ENCODE measurements around the gene HERC6.
"Not testable (repeated sequence)": the region's sequence is repeated elsewhere in the genome, so short reads cannot be mapped to it uniquely, and the experiment has no call there.

Gene HERC6

DNA sequence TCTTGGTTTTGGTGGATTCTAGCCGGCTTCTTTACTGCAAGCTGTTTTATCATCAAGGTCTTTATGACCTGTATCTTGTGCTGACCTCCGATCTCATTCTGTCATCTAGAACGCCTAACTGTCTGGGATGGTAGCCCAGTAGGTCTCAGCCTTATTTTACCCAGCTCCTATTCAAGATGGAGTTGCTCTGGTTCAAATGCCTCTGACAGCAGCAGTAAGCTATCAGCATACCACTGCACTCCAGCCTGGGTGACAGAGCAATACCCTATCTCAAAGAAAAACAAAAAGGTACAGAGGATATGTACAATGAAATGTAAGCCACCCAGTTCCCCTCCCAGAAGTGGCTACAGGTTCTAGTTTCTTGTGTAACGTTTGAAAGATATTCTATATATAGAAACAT is 36.1 kb downstream of the HERC6 start:
- no peak for FAIRE-seq

DNA sequence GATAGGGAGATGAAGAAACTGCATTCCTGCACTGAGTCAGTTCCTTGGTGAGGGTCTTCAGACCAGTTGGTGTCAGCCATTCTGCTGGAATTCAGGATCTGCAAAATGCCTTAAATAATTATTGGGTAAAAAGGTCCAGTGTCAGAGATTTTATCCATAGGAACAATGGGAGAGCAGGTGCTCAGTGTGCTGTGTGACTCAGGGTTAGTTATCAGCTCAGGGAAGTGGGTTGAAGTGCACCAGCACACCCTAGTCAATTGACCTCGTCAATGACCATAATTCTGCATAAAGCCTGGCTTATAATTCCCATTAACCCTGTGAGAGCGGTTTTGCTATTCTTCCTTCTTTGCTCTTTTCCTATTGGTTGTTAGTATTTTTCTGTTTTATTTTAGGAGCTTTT is 37.3 kb downstream of the HERC6 start:
- TF ChIP-seq SPI1 (IDR thresholded peaks at IDR 0.05; ENCODE audit: low read depth, low read length) (no peak), TAF1 (IDR thresholded peaks at IDR 0.05; ENCODE audit: low read depth, low read length) (no peak), POLR2A (IDR thresholded peaks at IDR 0.05; ENCODE audit: low read depth, low read length) (no peak), PAX5 (IDR thresholded peaks at IDR 0.05; ENCODE audit: insufficient read depth, low read length, severe bottlenecking) (no peak), POU2F2 (IDR thresholded peaks at IDR 0.05; ENCODE audit: low read depth, low read length) (no peak), POLR2AphosphoS5 (IDR thresholded peaks at IDR 0.05; ENCODE audit: low read depth, low read length) (no peak)

More for the DNA sequence above, 36.1 kb downstream of the HERC6 start:
- TF ChIP-seq POU2F2 (IDR thresholded peaks at IDR 0.05; ENCODE audit: low read depth, low read length) (no peak), SPI1 (IDR thresholded peaks at IDR 0.05; ENCODE audit: low read depth, low read length) (no peak), PAX5 (IDR thresholded peaks at IDR 0.05; ENCODE audit: insufficient read depth, low read length, severe bottlenecking) (no peak), POLR2A (IDR thresholded peaks at IDR 0.05; ENCODE audit: low read depth, low read length) (no peak)
- DNase-seq (ENCODE audit: insufficient read length, low spot score), result no peak

DNA sequence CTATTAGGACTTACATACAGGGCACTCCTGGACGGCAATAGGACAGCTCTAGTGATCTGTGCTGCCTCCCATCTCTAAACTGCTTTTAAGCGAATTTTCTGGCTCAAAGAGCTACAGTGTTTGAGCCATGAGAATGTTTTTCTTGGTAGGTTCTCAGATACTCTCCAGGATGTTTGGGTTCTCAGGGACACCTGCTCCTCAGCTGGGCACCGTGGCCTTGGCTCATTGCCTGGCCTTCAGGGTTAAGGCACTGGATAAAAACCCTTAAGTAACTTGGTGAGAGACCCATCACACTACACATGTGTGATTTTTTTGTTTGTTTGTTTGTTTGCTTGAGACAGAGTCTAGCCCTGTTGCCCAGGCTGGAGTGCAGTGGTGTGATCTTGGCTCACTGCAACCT is 39.8 kb downstream of the HERC6 start:
- no peak for DNase-seq (ENCODE audit: insufficient read length, low spot score)
- no peak for FAIRE-seq

More for the DNA sequence above, 37.3 kb downstream of the HERC6 start:
- FAIRE-seq (no peak), DNase-seq (ENCODE audit: insufficient read length, low spot score) (no peak)

DNA sequence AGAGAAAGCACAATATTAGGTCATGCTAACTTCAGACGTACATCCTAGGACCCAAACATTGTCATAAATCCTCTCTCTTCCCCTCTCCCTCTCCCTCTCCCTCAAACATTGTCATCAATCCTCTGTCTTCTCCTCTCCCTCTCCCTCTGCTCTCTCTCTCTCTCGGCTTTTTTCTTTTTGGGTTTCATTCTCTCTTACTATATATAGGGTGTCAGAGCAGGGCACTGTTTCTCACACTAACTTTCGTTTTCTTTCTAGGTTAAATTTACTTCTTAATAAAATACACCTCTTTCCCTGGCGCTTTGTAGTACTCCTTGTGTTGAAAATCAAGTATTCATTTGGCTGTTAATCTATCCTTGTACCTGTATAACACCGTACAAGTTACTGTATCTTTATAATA is 41.2 kb downstream of the HERC6 start:
- FAIRE-seq (no peak), DNase-seq (ENCODE audit: insufficient read length, low spot score) (no peak)
- no peak for TF ChIP-seq PAX5 (IDR thresholded peaks at IDR 0.05; ENCODE audit: insufficient read depth, low read length, severe bottlenecking)
- TF ChIP-seq SPI1 (IDR thresholded peaks at IDR 0.05; ENCODE audit: low read depth, low read length), result no peak
- TF ChIP-seq POLR2A (IDR thresholded peaks at IDR 0.05; ENCODE audit: low read depth, low read length), result no peak
- no peak for TF ChIP-seq TAF1 (IDR thresholded peaks at IDR 0.05; ENCODE audit: low read depth, low read length)
- no peak for TF ChIP-seq POLR2AphosphoS5 (IDR thresholded peaks at IDR 0.05; ENCODE audit: low read depth, low read length)
- TF ChIP-seq POU2F2 (IDR thresholded peaks at IDR 0.05; ENCODE audit: low read depth, low read length), result no peak

More for the DNA sequence above, 39.8 kb downstream of the HERC6 start:
- TF ChIP-seq PAX5 (IDR thresholded peaks at IDR 0.05; ENCODE audit: insufficient read depth, low read length, severe bottlenecking) (no peak), SPI1 (IDR thresholded peaks at IDR 0.05; ENCODE audit: low read depth, low read length) (no peak), POLR2A (IDR thresholded peaks at IDR 0.05; ENCODE audit: low read depth, low read length) (no peak), POLR2AphosphoS5 (IDR thresholded peaks at IDR 0.05; ENCODE audit: low read depth, low read length) (no peak), POU2F2 (IDR thresholded peaks at IDR 0.05; ENCODE audit: low read depth, low read length) (no peak), TAF1 (IDR thresholded peaks at IDR 0.05; ENCODE audit: low read depth, low read length) (no peak)

DNA sequence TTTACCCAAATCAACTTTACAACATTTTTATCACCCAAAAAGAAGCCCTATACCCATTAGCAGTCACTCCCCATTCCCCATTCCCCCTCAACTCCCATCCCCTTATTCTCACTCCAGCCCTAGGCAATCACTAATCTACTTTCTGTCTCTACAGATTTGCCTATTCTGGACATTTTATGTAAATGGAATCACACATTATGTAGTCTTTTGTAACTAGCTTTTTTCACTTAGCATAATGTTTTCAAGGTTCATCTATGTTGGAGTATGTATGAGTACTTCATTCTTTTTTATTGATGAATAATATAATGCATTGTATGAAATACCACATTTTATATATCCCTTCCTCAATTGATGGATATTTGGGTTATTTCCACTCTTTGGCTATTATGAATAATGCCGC is 42.2 kb downstream of the HERC6 start:
- FAIRE-seq (no peak), DNase-seq (ENCODE audit: insufficient read length, low spot score) (no peak)
- TF ChIP-seq TAF1 (IDR thresholded peaks at IDR 0.05; ENCODE audit: low read depth, low read length), result no peak
- TF ChIP-seq POU2F2 (IDR thresholded peaks at IDR 0.05; ENCODE audit: low read depth, low read length), result no peak
- TF ChIP-seq POLR2A (IDR thresholded peaks at IDR 0.05; ENCODE audit: low read depth, low read length), result no peak
- no peak for TF ChIP-seq POLR2AphosphoS5 (IDR thresholded peaks at IDR 0.05; ENCODE audit: low read depth, low read length)
- TF ChIP-seq SPI1 (IDR thresholded peaks at IDR 0.05; ENCODE audit: low read depth, low read length), result no peak
- TF ChIP-seq PAX5 (IDR thresholded peaks at IDR 0.05; ENCODE audit: insufficient read depth, low read length, severe bottlenecking), result no peak

DNA sequence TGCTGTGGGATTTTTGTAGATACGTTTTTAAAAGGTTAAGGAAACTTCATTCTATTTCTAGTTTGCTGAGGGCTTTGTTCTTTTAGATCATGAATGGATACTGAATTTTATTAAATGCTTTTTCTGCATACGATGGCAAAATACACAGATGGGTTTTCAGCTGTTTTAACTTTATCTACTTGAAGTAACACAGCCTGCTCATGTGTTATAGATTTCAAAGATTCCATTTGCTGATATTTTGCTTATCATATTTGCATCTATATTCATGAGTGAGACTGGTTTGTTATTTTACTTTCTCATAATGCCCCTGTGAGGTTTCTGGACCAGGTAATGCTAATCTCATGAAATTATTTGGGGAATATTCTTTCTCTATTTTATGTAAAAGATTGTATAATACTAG is 43.8 kb downstream of the HERC6 start:
- TF ChIP-seq POLR2A (IDR thresholded peaks at IDR 0.05; ENCODE audit: low read depth, low read length) (no peak), PAX5 (IDR thresholded peaks at IDR 0.05; ENCODE audit: insufficient read depth, low read length, severe bottlenecking) (no peak), TAF1 (IDR thresholded peaks at IDR 0.05; ENCODE audit: low read depth, low read length) (no peak), POLR2AphosphoS5 (IDR thresholded peaks at IDR 0.05; ENCODE audit: low read depth, low read length) (no peak), POU2F2 (IDR thresholded peaks at IDR 0.05; ENCODE audit: low read depth, low read length) (no peak), SPI1 (IDR thresholded peaks at IDR 0.05; ENCODE audit: low read depth, low read length) (no peak)
- no peak for FAIRE-seq
- DNase-seq (ENCODE audit: insufficient read length, low spot score), result no peak

DNA sequence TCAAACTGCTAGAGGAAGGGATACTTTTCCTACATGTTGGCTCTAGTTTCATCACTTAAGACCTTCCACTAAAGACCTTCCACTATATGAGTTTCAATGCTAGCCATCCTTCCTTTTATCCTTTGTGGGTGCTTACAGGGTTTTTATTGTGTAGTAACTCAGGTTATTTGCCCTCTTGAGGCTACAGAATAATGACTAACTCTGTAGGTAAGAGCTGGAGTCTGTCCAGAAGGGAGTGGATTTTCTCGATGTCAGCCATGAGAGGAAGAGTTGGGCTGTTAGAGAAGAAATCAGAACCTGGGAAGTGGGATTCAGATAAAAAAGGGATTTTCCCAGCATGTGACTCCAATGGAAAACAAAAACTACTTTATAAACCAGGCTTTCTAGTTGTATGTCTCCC is 50.7 kb downstream of the HERC6 start:
- FAIRE-seq (no peak), DNase-seq (ENCODE audit: insufficient read length, low spot score) (no peak)
- TF ChIP-seq TAF1 (IDR thresholded peaks at IDR 0.05; ENCODE audit: low read depth, low read length) (no peak), POLR2A (IDR thresholded peaks at IDR 0.05; ENCODE audit: low read depth, low read length) (no peak), POLR2AphosphoS5 (IDR thresholded peaks at IDR 0.05; ENCODE audit: low read depth, low read length) (no peak), SPI1 (IDR thresholded peaks at IDR 0.05; ENCODE audit: low read depth, low read length) (no peak), POU2F2 (IDR thresholded peaks at IDR 0.05; ENCODE audit: low read depth, low read length) (no peak), PAX5 (IDR thresholded peaks at IDR 0.05; ENCODE audit: insufficient read depth, low read length, severe bottlenecking) (no peak)

DNA sequence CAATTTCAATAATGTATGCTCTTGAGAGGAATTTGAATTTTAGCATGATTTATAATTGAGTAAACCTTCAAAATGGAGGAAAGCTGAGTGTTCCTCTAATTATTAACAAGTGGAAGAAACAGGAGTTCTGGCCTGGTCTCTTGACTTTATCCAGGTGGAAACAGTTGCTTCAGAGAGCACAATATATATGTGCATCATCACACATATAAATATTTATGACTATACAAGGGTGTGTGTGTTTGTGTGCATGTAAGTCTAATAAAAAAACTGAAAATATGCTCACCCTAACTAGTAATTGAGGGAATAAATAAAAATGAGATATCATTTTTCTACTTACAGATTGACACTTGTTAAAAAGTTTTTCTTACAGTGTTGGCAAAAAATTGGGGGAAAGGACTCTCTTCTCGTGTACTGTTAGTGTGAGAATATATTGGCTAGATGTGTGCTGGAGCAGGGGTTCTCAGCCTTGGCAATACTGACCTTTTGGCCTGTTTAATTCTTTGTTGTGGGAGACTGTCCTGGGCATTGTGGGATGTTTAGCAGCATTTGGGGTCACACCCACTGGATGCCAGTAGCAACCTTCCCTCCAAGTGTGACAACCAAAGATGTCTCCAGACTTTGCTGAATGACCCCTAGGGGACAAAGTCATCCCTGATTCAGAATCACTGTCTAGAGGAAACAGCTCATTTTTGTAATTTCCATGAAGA is 57.5 kb downstream of the HERC6 start:
- no peak for TF ChIP-seq POLR2AphosphoS5 (IDR thresholded peaks at IDR 0.05; ENCODE audit: low read depth, low read length)
- no peak for TF ChIP-seq PAX5 (IDR thresholded peaks at IDR 0.05; ENCODE audit: insufficient read depth, low read length, severe bottlenecking)
- TF ChIP-seq POLR2A (IDR thresholded peaks at IDR 0.05; ENCODE audit: low read depth, low read length), result no peak
- no peak for TF ChIP-seq SPI1 (IDR thresholded peaks at IDR 0.05; ENCODE audit: low read depth, low read length)
- TF ChIP-seq POU2F2 (IDR thresholded peaks at IDR 0.05; ENCODE audit: low read depth, low read length), result no peak
- TF ChIP-seq TAF1 (IDR thresholded peaks at IDR 0.05; ENCODE audit: low read depth, low read length), result no peak
- FAIRE-seq (no peak), DNase-seq (ENCODE audit: insufficient read length, low spot score) (no peak)

DNA sequence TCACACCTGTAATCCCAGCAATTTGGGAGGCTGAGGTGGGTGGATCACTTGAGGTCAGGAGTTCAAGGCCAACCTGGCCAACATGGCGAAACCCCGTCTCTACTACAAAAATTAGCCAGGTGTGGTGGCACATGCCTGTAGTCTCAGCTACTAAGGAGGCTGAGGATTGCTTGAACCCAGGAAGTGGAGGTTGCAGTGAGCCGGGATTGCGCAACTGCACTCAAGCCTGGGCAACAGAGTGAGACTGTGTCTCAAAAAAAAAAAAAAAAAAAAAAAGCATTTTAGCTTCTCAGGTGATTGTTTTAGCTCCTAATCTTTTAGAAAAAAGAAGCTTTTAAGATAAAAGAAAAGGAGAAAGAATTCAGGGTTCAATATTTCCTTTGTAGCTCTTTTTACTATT is 59.2 kb downstream of the HERC6 start:
- FAIRE-seq; DNase-seq (ENCODE audit: insufficient read length, low spot score): not testable (repeated sequence)

DNA sequence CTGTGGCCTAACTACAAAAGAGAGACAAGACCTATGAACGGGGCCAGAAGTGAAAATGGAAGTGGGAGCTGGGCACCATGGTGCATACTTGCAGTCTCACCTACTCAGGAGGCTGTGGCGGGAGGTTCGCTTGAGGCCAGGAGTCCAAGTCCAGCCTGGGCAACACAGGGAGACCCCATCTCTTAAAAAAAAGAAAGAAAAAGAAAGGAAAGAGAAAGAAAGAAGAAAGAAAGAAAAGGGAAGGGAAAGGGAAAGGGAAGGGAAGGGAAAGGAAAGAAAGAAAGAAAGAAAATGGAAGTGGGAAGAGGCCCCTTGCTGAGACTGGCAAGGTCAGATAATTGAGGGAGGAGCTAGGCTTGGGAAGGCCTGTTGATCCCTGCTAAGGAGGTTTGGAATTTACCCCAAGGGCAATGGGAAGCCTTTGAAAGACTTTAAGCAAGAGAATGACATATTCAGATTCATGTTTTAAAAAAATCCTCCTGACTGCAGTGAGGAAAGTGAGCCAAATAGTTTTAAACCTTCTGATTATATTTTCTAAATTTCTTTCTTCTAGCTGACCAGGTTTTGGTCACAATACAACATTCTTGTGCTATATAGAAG is 60.6 kb downstream of the HERC6 start:
- TF ChIP-seq PAX5 (IDR thresholded peaks at IDR 0.05; ENCODE audit: insufficient read depth, low read length, severe bottlenecking), result no peak
- TF ChIP-seq TAF1 (IDR thresholded peaks at IDR 0.05; ENCODE audit: low read depth, low read length), result no peak
- no peak for TF ChIP-seq SPI1 (IDR thresholded peaks at IDR 0.05; ENCODE audit: low read depth, low read length)
- TF ChIP-seq POLR2AphosphoS5 (IDR thresholded peaks at IDR 0.05; ENCODE audit: low read depth, low read length), result no peak
- no peak for TF ChIP-seq POLR2A (IDR thresholded peaks at IDR 0.05; ENCODE audit: low read depth, low read length)
- TF ChIP-seq POU2F2 (IDR thresholded peaks at IDR 0.05; ENCODE audit: low read depth, low read length), result no peak
- DNase-seq (ENCODE audit: insufficient read length, low spot score) (no peak), FAIRE-seq (no peak)
